ENCODE data around the gene MYO5B. TPM values are rescaled to one million over a fixed set of nuclear protein-coding genes. Genes with fewer than 3 reads are reported as not detected.

The MYO5B gene
- total RNA-seq, 4 donors from 2014 or later: 105 to 213 (median 183) TPM

DNA sequence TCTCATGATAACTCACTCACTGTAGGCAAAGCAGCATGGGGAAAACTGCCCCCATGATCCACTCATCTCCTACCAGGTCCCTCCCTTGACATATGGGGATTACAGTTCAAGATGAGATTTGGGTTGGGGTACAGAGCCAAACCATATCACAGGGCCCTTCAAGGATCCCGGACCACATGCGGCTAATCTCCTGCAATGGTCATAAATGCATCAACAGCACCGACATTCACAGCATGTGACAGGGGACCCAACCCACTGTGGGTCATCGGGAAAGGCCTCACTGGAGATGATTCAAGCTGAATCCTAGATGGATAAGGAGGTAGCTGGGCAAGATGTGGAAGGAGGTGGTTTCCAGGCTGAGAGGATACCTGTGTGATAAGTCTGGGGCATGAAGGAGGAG lies 129.4 kb downstream of the MYO5B start:
- H3K4me3 ChIP-seq: no peak overlapping the region
- H3K4me1 ChIP-seq: no peaks in the 10 kb centered on the region
- no peaks in the 10 kb centered on the region for H3K36me3 ChIP-seq
- TF ChIP-seq, protein P1, sequence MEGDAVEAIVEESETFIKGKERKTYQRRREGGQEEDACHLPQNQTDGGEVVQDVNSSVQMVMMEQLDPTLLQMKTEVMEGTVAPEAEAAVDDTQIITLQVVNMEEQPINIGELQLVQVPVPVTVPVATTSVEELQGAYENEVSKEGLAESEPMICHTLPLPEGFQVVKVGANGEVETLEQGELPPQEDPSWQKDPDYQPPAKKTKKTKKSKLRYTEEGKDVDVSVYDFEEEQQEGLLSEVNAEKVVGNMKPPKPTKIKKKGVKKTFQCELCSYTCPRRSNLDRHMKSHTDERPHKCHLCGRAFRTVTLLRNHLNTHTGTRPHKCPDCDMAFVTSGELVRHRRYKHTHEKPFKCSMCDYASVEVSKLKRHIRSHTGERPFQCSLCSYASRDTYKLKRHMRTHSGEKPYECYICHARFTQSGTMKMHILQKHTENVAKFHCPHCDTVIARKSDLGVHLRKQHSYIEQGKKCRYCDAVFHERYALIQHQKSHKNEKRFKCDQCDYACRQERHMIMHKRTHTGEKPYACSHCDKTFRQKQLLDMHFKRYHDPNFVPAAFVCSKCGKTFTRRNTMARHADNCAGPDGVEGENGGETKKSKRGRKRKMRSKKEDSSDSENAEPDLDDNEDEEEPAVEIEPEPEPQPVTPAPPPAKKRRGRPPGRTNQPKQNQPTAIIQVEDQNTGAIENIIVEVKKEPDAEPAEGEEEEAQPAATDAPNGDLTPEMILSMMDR (IDR thresholded peaks at IDR 0.05): no peak
- no peak for TF ChIP-seq POLR2A (IDR thresholded peaks at IDR 0.05)
- H3K27me3 ChIP-seq: no peaks in the 10 kb centered on the region
- H3K9me3 ChIP-seq: no peaks in the 10 kb centered on the region
- H3K27ac ChIP-seq: no peak overlapping the region
- DNase-seq: no peak

DNA sequence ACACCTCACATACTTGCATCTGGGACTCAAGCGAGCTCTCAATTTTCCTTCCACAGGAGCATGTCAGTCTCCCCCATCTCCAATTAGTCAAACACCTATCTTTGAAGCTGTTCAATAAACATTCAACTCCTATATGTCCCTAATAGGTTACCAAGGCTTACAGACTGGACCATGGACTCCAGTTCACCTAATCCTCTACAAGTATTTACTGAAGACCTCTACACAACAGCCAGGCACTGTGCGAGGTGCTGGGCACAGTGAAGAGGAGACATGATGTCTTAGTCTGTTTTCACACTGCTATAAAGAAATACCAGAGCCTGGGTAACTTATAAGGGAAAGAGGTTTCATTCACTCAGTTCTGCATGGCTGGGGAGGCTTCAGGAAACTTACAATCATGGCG lies 129.9 kb downstream of the MYO5B start:
- TF ChIP-seq POLR2A (IDR thresholded peaks at IDR 0.05): no peak
- TF ChIP-seq, protein P1 (IDR thresholded peaks at IDR 0.05): no peak
- Histone ChIP-seq H3K9me3 (no peaks in the 10 kb centered on the region), H3K27me3 (no peaks in the 10 kb centered on the region), H3K4me1 (no peaks in the 10 kb centered on the region), H3K27ac (no peak overlapping the region), H3K4me3 (no peak overlapping the region), H3K36me3 (no peaks in the 10 kb centered on the region)
- DNase-seq: no peak

DNA sequence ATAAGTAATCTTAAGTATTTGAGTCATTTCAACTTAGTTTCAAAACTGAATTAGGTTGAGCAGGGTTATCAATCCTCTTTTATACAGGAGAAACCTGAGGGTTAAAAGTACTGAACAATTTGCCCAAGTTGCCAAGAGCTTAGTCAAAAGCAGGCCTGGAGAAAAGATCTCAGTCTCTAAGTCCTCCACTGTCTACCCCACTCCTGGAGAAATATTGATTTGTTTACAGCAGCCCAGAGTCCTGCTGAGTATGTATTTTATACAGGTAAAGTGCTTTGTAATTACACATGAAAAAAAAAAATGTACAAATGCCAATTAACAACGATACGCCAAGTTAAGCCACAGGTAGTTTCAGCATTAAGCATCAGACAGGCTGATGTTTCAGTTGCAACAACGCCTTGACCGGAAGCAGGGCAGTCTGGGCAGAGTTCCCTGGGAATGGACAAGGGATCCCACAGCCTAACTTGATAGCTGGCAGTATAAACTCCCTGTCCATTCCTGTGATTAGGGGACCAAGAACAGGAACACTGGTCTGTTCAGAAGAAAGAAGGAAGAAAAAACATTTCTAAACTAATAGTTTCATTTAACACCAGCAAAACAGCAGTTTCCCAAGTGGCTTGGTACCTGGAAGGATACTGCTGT lies 132.9 kb downstream of the MYO5B start:
- Histone ChIP-seq H3K9me3 (no peaks in the 10 kb centered on the region), H3K4me1 (no peaks in the 10 kb centered on the region), H3K27ac (no peak overlapping the region), H3K27me3 (no peaks in the 10 kb centered on the region), H3K4me3 (no peak overlapping the region), H3K36me3 (no peaks in the 10 kb centered on the region)
- DNase-seq: no peak
- TF ChIP-seq, protein P1 (IDR thresholded peaks at IDR 0.05): no peak
- TF ChIP-seq POLR2A (IDR thresholded peaks at IDR 0.05): no peak

DNA sequence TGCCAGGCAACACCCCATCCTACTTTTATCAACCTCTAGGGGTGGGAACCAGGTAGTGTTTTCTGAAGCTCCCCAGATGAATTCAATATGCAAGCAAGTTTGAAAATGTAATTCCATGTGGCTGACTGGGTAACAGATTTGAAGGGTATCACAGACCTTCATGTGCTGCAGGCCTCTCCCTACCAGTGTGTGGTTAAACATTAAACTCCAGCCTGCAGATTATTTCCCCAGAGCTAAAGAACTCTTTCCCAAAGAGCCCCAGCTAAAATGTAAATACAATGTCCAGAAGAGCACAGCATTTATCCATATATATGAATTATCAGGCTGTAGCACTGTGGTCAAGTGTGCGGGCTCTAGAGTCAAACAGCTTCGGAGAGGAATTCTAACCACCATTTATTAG lies 134.1 kb downstream of the MYO5B start:
- TF ChIP-seq, protein P1 (IDR thresholded peaks at IDR 0.05): no peak
- TF ChIP-seq POLR2A (IDR thresholded peaks at IDR 0.05): no peak

DNA sequence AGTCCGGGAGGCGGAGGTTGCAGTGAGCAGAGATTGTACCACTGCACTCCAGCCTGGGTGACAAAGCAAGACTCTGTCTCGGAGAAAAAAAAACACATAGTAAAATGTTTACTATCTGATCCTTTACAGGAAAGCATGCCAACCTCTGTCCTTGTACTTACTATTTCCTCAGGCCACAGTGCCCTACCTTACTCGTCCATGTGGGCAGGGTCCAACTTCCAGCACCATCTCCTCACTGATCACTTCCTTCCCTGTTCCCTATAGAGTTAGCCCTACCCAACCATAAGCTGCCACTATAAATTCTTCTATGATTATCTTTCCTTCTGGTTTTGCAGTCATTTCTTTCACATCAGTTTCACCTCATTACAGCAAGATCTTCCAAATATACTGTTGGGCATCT lies 136.2 kb downstream of the MYO5B start:
- Histone ChIP-seq H3K4me3 (no peak overlapping the region), H3K4me1 (no peaks in the 10 kb centered on the region), H3K27me3 (no peaks in the 10 kb centered on the region), H3K27ac (peak overlapping the region in 1 of 4 donors; percentile 30), H3K36me3 (no peaks in the 10 kb centered on the region), H3K9me3 (no peaks in the 10 kb centered on the region)
- no peak for TF ChIP-seq POLR2A (IDR thresholded peaks at IDR 0.05)
- TF ChIP-seq, protein P1 (IDR thresholded peaks at IDR 0.05): peak in 1 of 6 experiments; percentile 14
- DNase-seq: peak in 1 of 3 donors; percentile 51

More for the DNA sequence above, 134.1 kb downstream of the MYO5B start:
- no peaks in the 10 kb centered on the region for H3K9me3 ChIP-seq
- H3K27me3 ChIP-seq: no peaks in the 10 kb centered on the region
- no peaks in the 10 kb centered on the region for H3K36me3 ChIP-seq
- H3K27ac ChIP-seq: no peak overlapping the region
- no peak overlapping the region for H3K4me3 ChIP-seq
- H3K4me1 ChIP-seq: no peaks in the 10 kb centered on the region
- no peak for DNase-seq

Data from Peyer's patch (tissue), 4 donors.